B cell (primary cell): ENCODE data around the gene LCN1. TPM values are rescaled to one million over a fixed set of nuclear protein-coding genes. Genes with fewer than 3 reads are reported as not detected.

Source experiments
- ATAC-seq: fragments of 200-7000 bp; cut with Tn5 transposase; one replicate; pipeline ENCODE4 v1.10.0; 2021; ENCODE audit warnings: low read depth, mild to moderate bottlenecking, moderate number of reproducible peaks, moderate library complexity
- CTCF ChIA-PET: fragments of 350-600 bp; sonication (Branson Sonifier 250); formaldehyde crosslinking; loops from one replicate; lab custom pipeline; 2021; ENCODE audit warnings: antibody characterized with exemption, inconsistent platforms; lab: Charles Lee
- POLR2A ChIA-PET: fragments of 350-600 bp; sonication (Branson Sonifier 250); formaldehyde crosslinking; loops from one replicate; lab custom pipeline; 2021; ENCODE audit warnings: antibody characterized with exemption; lab: Charles Lee
- DNase-seq: peaks from one replicate; pipeline ENCODE4 v3.0.0; 2013
- H2AFZ ChIP-seq: 2 replicates; pipeline ENCODE4 v1.6.1; 2012; ENCODE audit warnings: mild to moderate bottlenecking, low read depth, low read length; ENCODE audit not compliant: insufficient read depth, poor library complexity, severe bottlenecking
- H3K27ac ChIP-seq, 2 donors: 1 replicate in 1 of 2; 2 replicates in 1 of 2; pipeline ENCODE4 v1.5.1; 2012 to 2013; ENCODE audit warnings: low read length in 2 of 2, mild to moderate bottlenecking in 2 of 2, moderate library complexity in 1 of 2
- H3K27me3 ChIP-seq, 4 experiments: fragments of 200-600 bp in 1 of 4; sonication (generic) in 1 of 4; replicated peaks in 1 of 4; 1 replicate in 2 of 4; 2 replicates in 2 of 4; pipeline versions ENCODE4 v1.6.1 to v1.7.0; 2013 to 2016; ENCODE audit warnings: low read length in 3 of 4, mild to moderate bottlenecking in 2 of 4, mixed read lengths in 1 of 4, moderate library complexity in 1 of 4; ENCODE audit not compliant: insufficient read depth in 4 of 4, control insufficient read depth in 3 of 4; ENCODE audit errors: control extremely low read depth in 1 of 4
- H3K36me3 ChIP-seq, 2 experiments: replicated peaks in 1 of 2; 1 replicate in 1 of 2; 2 replicates in 1 of 2; pipeline versions ENCODE4 v1.6.1 to v1.7.1; 2013; ENCODE audit warnings: low read length in 1 of 2; ENCODE audit not compliant: insufficient read depth in 2 of 2, control insufficient read depth in 1 of 2; ENCODE audit errors: control extremely low read depth in 1 of 2, extremely low read depth in 1 of 2
- H3K4me1 ChIP-seq, 2 donors: fragments of 200-600 bp in 1 of 2; sonication (generic) in 1 of 2; 1 replicate in 1 of 2; 2 replicates in 1 of 2; pipeline versions ENCODE4 v1.5.1 to v1.6.1; 2013 to 2017; ENCODE audit warnings: low read length in 2 of 2; ENCODE audit not compliant: control insufficient read depth in 2 of 2, insufficient read depth in 2 of 2
- H3K4me2 ChIP-seq: replicated peaks from 2 replicates; pipeline ENCODE3; 2012; ENCODE audit warnings: mild to moderate bottlenecking, low read depth, low read length; ENCODE audit not compliant: poor library complexity, severe bottlenecking
- H3K4me3 ChIP-seq, 5 experiments: fragments of 200-600 bp in 1 of 5; sonication (generic) in 1 of 5; 1 replicate in 3 of 5; 2 replicates in 2 of 5; pipeline versions ENCODE4 v1.5.1 to v1.7.0; 2011 to 2016; ENCODE audit warnings: low read length in 4 of 5, mild to moderate bottlenecking in 4 of 5, low read depth in 2 of 5, control low read depth in 1 of 5, moderate library complexity in 1 of 5; ENCODE audit not compliant: insufficient read depth in 1 of 5; ENCODE audit errors: control extremely low read depth in 1 of 5, extremely low read depth in 1 of 5
- H3K79me2 ChIP-seq: fragments of 200-600 bp; sonication (generic); one replicate; pipeline ENCODE4 v1.6.0; 2016; ENCODE audit warnings: low read length; ENCODE audit not compliant: control insufficient read depth, insufficient read depth
- H3K9ac ChIP-seq: fragments of 200-600 bp; sonication (generic); 2 replicates; pipeline ENCODE4 v1.6.1; 2017; ENCODE audit warnings: mild to moderate bottlenecking, low read length, moderate library complexity
- H3K9me3 ChIP-seq, 3 donors: one replicate each; pipeline versions ENCODE4 v1.6.1 to v1.7.1; 2013; ENCODE audit warnings: low read length in 2 of 3; ENCODE audit not compliant: control insufficient read depth in 2 of 3, insufficient read depth in 1 of 3; ENCODE audit errors: control extremely low read depth in 1 of 3
- H4K20me1 ChIP-seq: 2 replicates; pipeline ENCODE4 v1.6.0; 2012; ENCODE audit warnings: mild to moderate bottlenecking, low read length; ENCODE audit not compliant: insufficient read depth, control insufficient read depth, poor library complexity, severe bottlenecking
- H3K27ac Mint-ChIP-seq: one replicate; pipeline ENCODE4 v1.8.0; 2021; ENCODE audit warnings: mixed read lengths
- H3K27me3 Mint-ChIP-seq: one replicate; pipeline ENCODE4 v1.8.0; 2021; ENCODE audit warnings: mixed read lengths
- H3K4me1 Mint-ChIP-seq: one replicate; pipeline ENCODE4 v1.8.0; 2021; ENCODE audit warnings: mixed read lengths
- H3K4me3 Mint-ChIP-seq: one replicate; pipeline ENCODE4 v1.8.0; 2021; ENCODE audit warnings: mixed read lengths
- H3K9me3 Mint-ChIP-seq: one replicate; pipeline ENCODE4 v1.8.0; 2022; ENCODE audit warnings: mixed read lengths; ENCODE audit not compliant: insufficient read depth
- EZH2 ChIP-seq: IDR thresholded peaks from 2 replicates; pipeline ENCODE4 v1.6.1; 2012; ENCODE audit warnings: borderline replicate concordance, low read depth, mild to moderate bottlenecking, moderate library complexity, low read length; ENCODE audit not compliant: insufficient read depth, poor library complexity, severe bottlenecking
- WGBS: methylation state at CpG from one replicate; pipeline ENCODE4 v1.1.5; 2013; ENCODE audit warnings: missing lambda C conversion rate; ENCODE audit not compliant: insufficient coverage; 5-methylcytosine and 5-hydroxymethylcytosine counted together
- intact Hi-C: fragments of 100-400 bp; cut with micrococcal nuclease; formaldehyde crosslinking; loops from one replicate; pipeline ENCODE4 v1.10.0; 2022
- polyA plus RNA-seq: library from polyadenylated mRNA; depleted of rRNA; stranded (reverse); fragments of >200 nt; gene quantifications from 2 replicates; pipeline ENCODE4 v1.2.3, GENCODE V29; 2012
- total RNA-seq, 2 donors: library from RNA; stranded (reverse); fragments of 120-200 nt in 1 of 2; gene quantifications; 1 replicate in 1 of 2; 2 replicates in 1 of 2; pipeline versions ENCODE4 v1.2.3 to v1.2.4, GENCODE V29; 2013 to 2022
- TF ChIP-seq, protein P1 (sequence below): fragments of 200-600 bp; IDR thresholded peaks from one replicate; pipeline ENCODE4 v1.8.0; 2022; ENCODE audit warnings: antibody characterized with exemption, mild to moderate bottlenecking

LCN1 gene
- total and polyA plus RNA-seq, 2 donors (not counting 1 experiment from before 2014, with no cell fraction given), result not detected

DNA sequence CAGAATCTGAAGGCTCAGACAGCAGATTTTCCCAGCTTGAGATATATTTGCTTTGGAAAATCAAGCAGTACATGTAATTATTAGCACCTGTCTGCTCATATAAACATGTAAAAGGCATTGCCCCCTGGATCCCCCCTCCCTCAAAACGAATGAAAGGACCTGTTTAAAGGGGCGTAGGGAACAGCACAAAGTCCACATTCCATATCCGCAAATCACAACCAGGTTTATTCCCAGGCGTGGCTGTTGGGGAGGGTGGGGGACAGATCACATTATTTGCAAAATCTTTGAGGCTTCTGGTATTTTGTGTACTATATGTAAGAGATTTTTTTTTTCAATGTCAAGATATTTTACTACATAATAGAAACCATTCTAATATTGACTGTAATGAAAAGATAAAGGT lies 29.5 kb upstream of the LCN1 start:
- no peak overlapping the region for H3K27ac ChIP-seq
- ChIA-PET POLR2A (no interaction called here), CTCF (interaction anchor here (2.2 kb wide), 1 partner anchor 13 kb away, joined by 7 read pairs; no protein-coding TSS in a partner anchor)
- H3K79me2 ChIP-seq, result no peaks in the 10 kb centered on the region
- H4K20me1 ChIP-seq, result no peaks in the 10 kb centered on the region
- no peak overlapping the region for H3K4me2 ChIP-seq
- TF ChIP-seq, protein P1, sequence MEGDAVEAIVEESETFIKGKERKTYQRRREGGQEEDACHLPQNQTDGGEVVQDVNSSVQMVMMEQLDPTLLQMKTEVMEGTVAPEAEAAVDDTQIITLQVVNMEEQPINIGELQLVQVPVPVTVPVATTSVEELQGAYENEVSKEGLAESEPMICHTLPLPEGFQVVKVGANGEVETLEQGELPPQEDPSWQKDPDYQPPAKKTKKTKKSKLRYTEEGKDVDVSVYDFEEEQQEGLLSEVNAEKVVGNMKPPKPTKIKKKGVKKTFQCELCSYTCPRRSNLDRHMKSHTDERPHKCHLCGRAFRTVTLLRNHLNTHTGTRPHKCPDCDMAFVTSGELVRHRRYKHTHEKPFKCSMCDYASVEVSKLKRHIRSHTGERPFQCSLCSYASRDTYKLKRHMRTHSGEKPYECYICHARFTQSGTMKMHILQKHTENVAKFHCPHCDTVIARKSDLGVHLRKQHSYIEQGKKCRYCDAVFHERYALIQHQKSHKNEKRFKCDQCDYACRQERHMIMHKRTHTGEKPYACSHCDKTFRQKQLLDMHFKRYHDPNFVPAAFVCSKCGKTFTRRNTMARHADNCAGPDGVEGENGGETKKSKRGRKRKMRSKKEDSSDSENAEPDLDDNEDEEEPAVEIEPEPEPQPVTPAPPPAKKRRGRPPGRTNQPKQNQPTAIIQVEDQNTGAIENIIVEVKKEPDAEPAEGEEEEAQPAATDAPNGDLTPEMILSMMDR, result no peak
- no peak for TF ChIP-seq EZH2
- H3K4me3 ChIP-seq, result no peak overlapping the region
- H3K9me3 ChIP-seq, result no peaks in the 10 kb centered on the region
- H3K4me1 Mint-ChIP-seq, result no peaks in the 10 kb centered on the region
- DNase-seq, result no peak
- H3K27ac Mint-ChIP-seq, result no peak overlapping the region
- H2AFZ ChIP-seq, result no peak overlapping the region
- H3K36me3 ChIP-seq, result no peaks in the 10 kb centered on the region
- intact Hi-C loops, result no loop called here
- H3K27me3 Mint-ChIP-seq, result no peaks in the 10 kb centered on the region
- WGBS, result no CpG with 5 or more reads among the region's 4 CpGs
- no peaks in the 10 kb centered on the region for H3K4me1 ChIP-seq
- ATAC-seq, result no peak
- no peaks in the 10 kb centered on the region for H3K9me3 Mint-ChIP-seq
- no peaks in the 10 kb centered on the region for H3K27me3 ChIP-seq
- H3K9ac ChIP-seq, result no peak overlapping the region
- no peak overlapping the region for H3K4me3 Mint-ChIP-seq

DNA sequence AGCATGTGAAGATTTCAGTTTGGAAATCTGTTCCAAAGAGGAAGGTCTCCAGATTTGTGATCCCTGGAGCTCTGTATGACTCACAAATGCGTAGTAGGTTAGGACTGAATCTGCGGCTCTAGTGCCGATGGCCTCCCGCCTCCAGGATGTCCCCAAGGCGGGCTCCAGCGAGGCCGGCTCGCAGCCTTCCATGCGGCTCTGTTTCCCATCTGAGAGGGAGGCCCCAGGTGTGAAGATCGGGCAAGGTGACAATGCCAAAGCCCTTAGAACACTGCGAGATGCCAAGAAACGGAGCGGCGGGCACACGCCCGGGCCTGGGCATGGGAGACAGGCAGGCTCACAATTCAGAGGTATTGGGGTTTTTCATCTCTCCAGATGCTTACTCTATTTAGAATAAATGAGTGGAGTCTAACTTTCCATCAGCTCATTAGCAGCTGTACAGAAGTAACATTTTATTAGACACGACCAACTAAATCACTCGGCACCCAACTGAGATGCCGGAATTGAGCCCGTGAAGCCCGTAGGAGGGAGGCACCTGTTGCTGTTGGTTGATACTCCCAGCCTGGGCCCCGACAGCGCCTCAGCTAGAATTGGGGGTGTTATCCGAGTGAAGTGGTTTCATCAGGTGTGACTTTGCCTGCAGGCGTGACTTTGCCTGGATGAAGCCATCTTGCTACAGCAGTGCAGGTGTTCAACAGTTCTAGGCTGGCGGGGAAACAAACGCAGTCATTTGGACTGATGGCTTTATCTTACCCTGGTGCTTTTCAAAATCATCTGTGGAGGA lies 28.2 kb upstream of the LCN1 start:
- Histone ChIP-seq H3K9ac (no peak overlapping the region), H3K4me2 (no peak overlapping the region), H3K27me3 (peaks cover 0 to 5% (median 0%) of the 10 kb centered on the region in 4 experiments), H3K4me3 (no peak overlapping the region), H3K79me2 (no peaks in the 10 kb centered on the region), H3K4me1 (no peaks in the 10 kb centered on the region), H2AFZ (no peak overlapping the region), H4K20me1 (no peaks in the 10 kb centered on the region), H3K36me3 (no peaks in the 10 kb centered on the region), H3K9me3 (no peaks in the 10 kb centered on the region), H3K27ac (no peak overlapping the region)
- Mint-ChIP-seq H3K4me3 (no peak overlapping the region), H3K27ac (no peak overlapping the region), H3K27me3 (no peaks in the 10 kb centered on the region), H3K4me1 (no peaks in the 10 kb centered on the region), H3K9me3 (no peaks in the 10 kb centered on the region)
- no peak for TF ChIP-seq EZH2
- TF ChIP-seq, protein P1, result no peak
- ChIA-PET POLR2A (no interaction called here), CTCF (interaction anchor here (2.2 kb wide), 1 partner anchor 11 kb away, joined by 6 read pairs; no protein-coding TSS in a partner anchor)
- ATAC-seq (no peak), DNase-seq (no peak)
- intact Hi-C loops, result no loop called here
- 98% methylated on average over 25 of the region's 27 CpGs for whole genome bisulfite sequencing
